Measurements from ENCODE around the gene NKAPL. TPM values are rescaled to one million over a fixed set of nuclear protein-coding genes. Genes with fewer than 3 reads are reported as not detected.

Gene NKAPL
- total and polyA plus RNA-seq, 2 of the 13 experiments (the other 11 are each of a cell fraction or from before 2014, with no cell fraction given) = not detected

DNA sequence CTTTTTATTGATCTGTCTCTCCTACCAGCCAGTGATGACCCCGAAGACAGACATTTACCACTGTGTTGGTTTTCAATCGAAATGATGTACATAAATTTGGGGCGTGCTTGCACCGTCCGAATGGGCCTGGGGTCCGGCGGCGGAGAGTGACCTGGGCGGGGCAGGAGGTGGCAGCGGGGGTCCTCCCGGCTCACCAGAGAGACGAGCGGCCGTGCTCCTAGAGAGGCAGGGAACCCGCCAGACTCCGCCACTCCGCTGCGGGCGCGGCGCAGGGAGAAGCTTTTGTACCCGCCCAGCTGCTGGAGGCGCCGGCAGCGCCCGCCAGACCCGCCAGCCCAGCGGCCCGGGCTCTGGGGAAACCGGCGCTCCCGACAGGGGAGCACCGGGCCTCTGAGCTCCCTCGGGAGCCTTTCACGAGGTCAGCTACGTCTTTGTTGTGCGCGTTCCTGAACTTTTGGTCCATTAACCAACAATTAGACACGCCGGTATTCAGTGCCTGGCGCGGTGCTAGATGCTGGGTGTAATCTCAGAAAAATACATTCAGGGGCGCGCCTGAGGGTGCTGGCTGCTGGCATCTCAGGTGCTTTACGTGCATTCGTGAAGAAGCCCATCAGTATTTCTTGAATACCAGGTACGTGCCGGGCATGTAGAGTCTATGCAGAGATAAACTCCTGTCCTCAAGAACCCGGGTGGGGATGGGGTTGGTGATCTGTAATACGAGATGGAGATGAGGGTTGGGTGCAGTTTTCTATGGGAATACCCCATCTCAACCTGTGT lies 22.4 kb downstream of the NKAPL start, which contains the start of gene PGBD1 (continued):
- TF ChIP-seq ZNF652 (CRISPR knock-in tag; IDR thresholded peaks at IDR 0.05; ENCODE audit: borderline replicate concordance, low read depth) (peak; percentile 75; the same call in 1 of the 2 replicates), MLLT10 (CRISPR knock-in tag; IDR thresholded peaks at IDR 0.05) (no peak), NFYC (CRISPR knock-in tag; IDR thresholded peaks at IDR 0.05) (peak; percentile 34; the same call in 1 of the 2 replicates), ZNF883 (CRISPR knock-in tag; IDR thresholded peaks at IDR 0.05; ENCODE audit: not compliant biosample characterization) (peak; percentile 75), NR1H2 (CRISPR knock-in tag; IDR thresholded peaks at IDR 0.05; ENCODE audit: borderline replicate concordance, low read depth) (no peak), ZNF382 (CRISPR knock-in tag; IDR thresholded peaks at IDR 0.05; ENCODE audit: borderline replicate concordance) (no peak), PHF20 (CRISPR knock-in tag; IDR thresholded peaks at IDR 0.05) (peak; percentile 90), ZKSCAN1 (IDR thresholded peaks at IDR 0.05; ENCODE audit: low read length) (no peak), TARDBP (CRISPR knock-in tag; IDR thresholded peaks at IDR 0.05) (no peak), NAIF1 (CRISPR knock-in tag; IDR thresholded peaks at IDR 0.05; ENCODE audit: borderline replicate concordance) (peak; percentile 83), SIX4 (CRISPR knock-in tag; IDR thresholded peaks at IDR 0.05) (peak; percentile 16; the same call in 1 of the 2 replicates), ZNF577 (CRISPR knock-in tag; IDR thresholded peaks at IDR 0.05; ENCODE audit: borderline replicate concordance, low read depth) (no peak), MTA1 (CRISPR knock-in tag; IDR thresholded peaks at IDR 0.05; ENCODE audit: borderline replicate concordance) (peak; percentile 28; the same call in 1 of the 2 replicates), ZNF550 (CRISPR knock-in tag; IDR thresholded peaks at IDR 0.05; ENCODE audit: borderline replicate concordance) (no peak), ZMYM3 (CRISPR knock-in tag; IDR thresholded peaks at IDR 0.05) (peak; percentile 80), CREM (IDR thresholded peaks at IDR 0.05) (no peak), CREM (CRISPR knock-in tag; IDR thresholded peaks at IDR 0.05) (no peak), ZNF619 (CRISPR knock-in tag; IDR thresholded peaks at IDR 0.05) (peak; percentile 88), ZNF234 (CRISPR knock-in tag; conservative IDR thresholded peaks at IDR 0.05) (no peak), SALL1 (CRISPR knock-in tag; IDR thresholded peaks at IDR 0.05) (peak; percentile 80), MTF1 (CRISPR knock-in tag; IDR thresholded peaks at IDR 0.05) (no peak), NR3C1 (CRISPR knock-in tag; IDR thresholded peaks at IDR 0.05) (no peak), ZNF616 (CRISPR knock-in tag; IDR thresholded peaks at IDR 0.05; ENCODE audit: low read depth) (no peak; the same call in 1 of the 2 replicates), ZNF747 (CRISPR knock-in tag; IDR thresholded peaks at IDR 0.05; ENCODE audit: borderline replicate concordance) (peak; percentile 44; the same call in 1 of the 2 replicates), SP2 (CRISPR knock-in tag; IDR thresholded peaks at IDR 0.05) (no peak), ZNF326 (CRISPR knock-in tag; IDR thresholded peaks at IDR 0.05; ENCODE audit: borderline replicate concordance) (no peak)
- TF ChIP-seq, protein P1, sequence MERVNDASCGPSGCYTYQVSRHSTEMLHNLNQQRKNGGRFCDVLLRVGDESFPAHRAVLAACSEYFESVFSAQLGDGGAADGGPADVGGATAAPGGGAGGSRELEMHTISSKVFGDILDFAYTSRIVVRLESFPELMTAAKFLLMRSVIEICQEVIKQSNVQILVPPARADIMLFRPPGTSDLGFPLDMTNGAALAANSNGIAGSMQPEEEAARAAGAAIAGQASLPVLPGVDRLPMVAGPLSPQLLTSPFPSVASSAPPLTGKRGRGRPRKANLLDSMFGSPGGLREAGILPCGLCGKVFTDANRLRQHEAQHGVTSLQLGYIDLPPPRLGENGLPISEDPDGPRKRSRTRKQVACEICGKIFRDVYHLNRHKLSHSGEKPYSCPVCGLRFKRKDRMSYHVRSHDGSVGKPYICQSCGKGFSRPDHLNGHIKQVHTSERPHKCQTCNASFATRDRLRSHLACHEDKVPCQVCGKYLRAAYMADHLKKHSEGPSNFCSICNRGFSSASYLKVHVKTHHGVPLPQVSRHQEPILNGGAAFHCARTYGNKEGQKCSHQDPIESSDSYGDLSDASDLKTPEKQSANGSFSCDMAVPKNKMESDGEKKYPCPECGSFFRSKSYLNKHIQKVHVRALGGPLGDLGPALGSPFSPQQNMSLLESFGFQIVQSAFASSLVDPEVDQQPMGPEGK (CRISPR knock-in tag; IDR thresholded peaks at IDR 0.05) = peak; percentile 82
- TF ChIP-seq, protein P2, sequence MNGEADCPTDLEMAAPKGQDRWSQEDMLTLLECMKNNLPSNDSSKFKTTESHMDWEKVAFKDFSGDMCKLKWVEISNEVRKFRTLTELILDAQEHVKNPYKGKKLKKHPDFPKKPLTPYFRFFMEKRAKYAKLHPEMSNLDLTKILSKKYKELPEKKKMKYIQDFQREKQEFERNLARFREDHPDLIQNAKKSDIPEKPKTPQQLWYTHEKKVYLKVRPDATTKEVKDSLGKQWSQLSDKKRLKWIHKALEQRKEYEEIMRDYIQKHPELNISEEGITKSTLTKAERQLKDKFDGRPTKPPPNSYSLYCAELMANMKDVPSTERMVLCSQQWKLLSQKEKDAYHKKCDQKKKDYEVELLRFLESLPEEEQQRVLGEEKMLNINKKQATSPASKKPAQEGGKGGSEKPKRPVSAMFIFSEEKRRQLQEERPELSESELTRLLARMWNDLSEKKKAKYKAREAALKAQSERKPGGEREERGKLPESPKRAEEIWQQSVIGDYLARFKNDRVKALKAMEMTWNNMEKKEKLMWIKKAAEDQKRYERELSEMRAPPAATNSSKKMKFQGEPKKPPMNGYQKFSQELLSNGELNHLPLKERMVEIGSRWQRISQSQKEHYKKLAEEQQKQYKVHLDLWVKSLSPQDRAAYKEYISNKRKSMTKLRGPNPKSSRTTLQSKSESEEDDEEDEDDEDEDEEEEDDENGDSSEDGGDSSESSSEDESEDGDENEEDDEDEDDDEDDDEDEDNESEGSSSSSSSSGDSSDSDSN (CRISPR knock-in tag; IDR thresholded peaks at IDR 0.05) = peak; percentile 96

Data from HepG2 (cell line).